A673 (cell line): Measurements from ENCODE around the gene GARRE1. TPM values are rescaled to one million over a fixed set of nuclear protein-coding genes. Genes with fewer than 3 reads are reported as not detected.

ENCODE experiments used
- BruUV-seq: library from RNA; stranded (reverse); fragments of 400-500 nt; replicated peaks from 2 replicates; lab custom pipeline; 2021; lab: Mats Ljungman, UMichigan
- CTCF ChIA-PET: fragments of 300-600 bp; sonication (Branson Sonifier 250); formaldehyde crosslinking; loops from one replicate; lab custom pipeline; 2022; ENCODE audit warnings: antibody characterized with exemption; lab: Charles Lee
- POLR2A ChIA-PET: fragments of 300-600 bp; sonication (Branson Sonifier 250); formaldehyde crosslinking; loops from one replicate; lab custom pipeline; 2022; ENCODE audit warnings: antibody characterized with exemption; ENCODE audit not compliant: low non-redundant PET; lab: Charles Lee
- DNase-seq: peaks from one replicate; pipeline ENCODE4 v3.0.0-alpha.2; 2015; ENCODE audit warnings: low spot score
- H3K27ac ChIP-seq: fragments of 200-600 bp; sonication (generic); 2 replicates; pipeline ENCODE4 v1.5.1; 2016; ENCODE audit warnings: mixed run types, low read depth, mild to moderate bottlenecking, mixed read lengths, antibody characterized with exemption, low read length; ENCODE audit not compliant: poor library complexity, severe bottlenecking
- H3K27me3 ChIP-seq: fragments of 200-600 bp; sonication (generic); replicated peaks from 2 replicates; pipeline ENCODE4 v1.6.1; 2017; ENCODE audit warnings: mixed run types, low read depth, mild to moderate bottlenecking, mixed read lengths, antibody characterized with exemption, low read length; ENCODE audit not compliant: insufficient read depth, poor library complexity
- H3K36me3 ChIP-seq: fragments of 200-600 bp; sonication (generic); 2 replicates; pipeline ENCODE4 v1.6.1; 2016; ENCODE audit warnings: mixed run types, mild to moderate bottlenecking, mixed read lengths, antibody characterized with exemption, low read length; ENCODE audit not compliant: insufficient read depth, poor library complexity, severe bottlenecking
- H3K4me1 ChIP-seq: fragments of 200-600 bp; sonication (generic); 2 replicates; pipeline ENCODE4 v1.6.1; 2017; ENCODE audit warnings: mixed run types, mild to moderate bottlenecking, mixed read lengths, antibody characterized with exemption, low read length; ENCODE audit not compliant: insufficient read depth, poor library complexity, severe bottlenecking
- H3K4me3 ChIP-seq: fragments of 200-600 bp; sonication (generic); 2 replicates; pipeline ENCODE4 v1.5.1; 2016; ENCODE audit warnings: low read depth, mixed run types, mild to moderate bottlenecking, mixed read lengths, low read length; ENCODE audit not compliant: poor library complexity, severe bottlenecking
- H3K9me3 ChIP-seq: fragments of 200-600 bp; sonication (generic); 2 replicates; pipeline ENCODE4 v1.6.1; 2016; ENCODE audit warnings: mixed run types, low read depth, mild to moderate bottlenecking, mixed read lengths, antibody characterized with exemption, low read length; ENCODE audit not compliant: poor library complexity, severe bottlenecking
- EZH2 ChIP-seq: fragments of 200-600 bp; sonication (generic); IDR thresholded peaks from 2 replicates; pipeline ENCODE4 v1.6.1; 2017; ENCODE audit warnings: borderline replicate concordance, low read depth, mild to moderate bottlenecking, mixed read lengths, antibody characterized with exemption, low read length; ENCODE audit not compliant: poor library complexity, severe bottlenecking
- intact Hi-C: fragments of 100-400 bp; cut with micrococcal nuclease; formaldehyde crosslinking; loops from one replicate; pipeline ENCODE4 v1.10.0; 2022; ENCODE audit not compliant: unreplicated experiment
- total RNA-seq: library from RNA; stranded (reverse); gene quantifications from 2 replicates; pipeline ENCODE4 v1.2.3, GENCODE V29; 2021
- TF ChIP-seq, protein P1 (sequence below): fragments of 300-800, 200-600 bp; sonication (generic); conservative IDR thresholded peaks from 2 replicates; pipeline ENCODE4 v1.5.1; 2017; ENCODE audit warnings: low read depth, mild to moderate bottlenecking, antibody characterized with exemption, low read length, moderate library complexity, mixed read lengths

Gene GARRE1
- total RNA-seq, 1 experiment from 2014 or later, result 21.0 TPM

DNA sequence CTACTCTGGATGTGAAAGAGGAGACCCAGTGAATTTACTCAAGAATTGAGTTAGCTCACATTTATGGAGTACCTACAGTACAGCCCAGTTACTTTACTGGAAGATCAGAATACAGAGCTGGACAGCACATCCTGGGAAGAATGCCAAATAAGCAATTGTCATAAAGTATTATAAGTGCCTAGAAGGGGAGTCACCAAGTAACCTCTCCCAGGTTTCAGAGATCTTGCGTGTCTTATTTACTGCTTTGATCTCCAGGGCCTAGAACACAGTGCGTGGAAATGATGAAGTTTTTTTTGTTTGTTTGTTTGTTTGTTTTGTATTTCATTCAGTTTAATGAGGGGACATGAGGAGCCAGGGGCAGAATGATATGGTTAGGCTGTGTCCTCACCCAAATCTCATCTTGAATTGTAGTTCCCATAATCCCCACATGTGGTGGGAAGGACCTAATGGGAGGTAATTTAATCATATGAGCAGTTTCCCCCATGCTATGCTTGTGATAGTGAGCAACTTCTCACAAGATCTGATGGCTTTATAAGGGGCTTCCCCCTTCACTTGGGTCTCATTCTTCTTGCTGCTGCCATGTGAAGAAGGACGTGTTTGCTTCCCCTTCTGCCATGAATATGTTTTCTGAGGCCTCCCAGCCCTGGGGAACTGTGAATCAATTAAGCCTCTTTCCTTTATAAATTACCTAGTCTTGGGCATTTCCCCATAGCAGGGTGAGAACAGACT, 5.2 kb downstream of the GARRE1 start:
- Histone ChIP-seq H3K9me3 (no peaks in the 10 kb centered on the region), H3K27ac (no peak overlapping the region), H3K4me3 (no peak overlapping the region), H3K4me1 (peaks cover 38% of the 10 kb centered on the region), H3K27me3 (no peaks in the 10 kb centered on the region), H3K36me3 (no peaks in the 10 kb centered on the region)
- TF ChIP-seq, protein P1, sequence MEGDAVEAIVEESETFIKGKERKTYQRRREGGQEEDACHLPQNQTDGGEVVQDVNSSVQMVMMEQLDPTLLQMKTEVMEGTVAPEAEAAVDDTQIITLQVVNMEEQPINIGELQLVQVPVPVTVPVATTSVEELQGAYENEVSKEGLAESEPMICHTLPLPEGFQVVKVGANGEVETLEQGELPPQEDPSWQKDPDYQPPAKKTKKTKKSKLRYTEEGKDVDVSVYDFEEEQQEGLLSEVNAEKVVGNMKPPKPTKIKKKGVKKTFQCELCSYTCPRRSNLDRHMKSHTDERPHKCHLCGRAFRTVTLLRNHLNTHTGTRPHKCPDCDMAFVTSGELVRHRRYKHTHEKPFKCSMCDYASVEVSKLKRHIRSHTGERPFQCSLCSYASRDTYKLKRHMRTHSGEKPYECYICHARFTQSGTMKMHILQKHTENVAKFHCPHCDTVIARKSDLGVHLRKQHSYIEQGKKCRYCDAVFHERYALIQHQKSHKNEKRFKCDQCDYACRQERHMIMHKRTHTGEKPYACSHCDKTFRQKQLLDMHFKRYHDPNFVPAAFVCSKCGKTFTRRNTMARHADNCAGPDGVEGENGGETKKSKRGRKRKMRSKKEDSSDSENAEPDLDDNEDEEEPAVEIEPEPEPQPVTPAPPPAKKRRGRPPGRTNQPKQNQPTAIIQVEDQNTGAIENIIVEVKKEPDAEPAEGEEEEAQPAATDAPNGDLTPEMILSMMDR, result no peak
- no peak for TF ChIP-seq EZH2
- ChIA-PET POLR2A (no interaction called here), CTCF (no interaction called here)
- intact Hi-C loops, result loop anchor here (5.0 kb wide), 1 partner anchor 78 kb away; no protein-coding TSS in a partner anchor
- no peak for DNase-seq
- no TSS peak for BruUV-seq

DNA sequence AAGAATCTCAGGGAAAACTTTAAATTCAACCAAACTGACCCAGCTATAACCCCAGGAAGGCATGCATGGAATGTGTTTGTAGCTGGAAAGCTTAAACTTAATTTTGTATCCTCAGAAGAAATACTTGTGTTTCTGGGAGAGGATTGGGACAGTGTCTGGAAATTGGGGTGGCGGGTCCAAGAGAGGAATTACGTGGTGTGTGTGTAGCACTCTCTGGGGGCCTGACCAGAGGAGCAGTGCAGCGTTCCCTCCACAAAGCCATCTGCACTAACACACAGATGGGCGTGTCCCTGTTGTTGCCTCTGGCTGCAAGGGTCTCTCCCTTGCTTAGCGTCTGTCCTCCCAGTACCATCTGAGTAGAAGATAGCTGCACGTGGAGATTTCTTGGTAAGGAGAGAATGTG, 6.4 kb downstream of the GARRE1 start:
- no peak for DNase-seq
- Histone ChIP-seq H3K36me3 (no peaks in the 10 kb centered on the region), H3K9me3 (no peaks in the 10 kb centered on the region), H3K27me3 (no peaks in the 10 kb centered on the region), H3K27ac (no peak overlapping the region), H3K4me3 (no peak overlapping the region), H3K4me1 (peaks cover 42% of the 10 kb centered on the region)
- POLR2A ChIA-PET, result no interaction called here
- CTCF ChIA-PET, result no interaction called here
- TF ChIP-seq, protein P1, result no peak
- TF ChIP-seq EZH2, result no peak
- intact Hi-C loops, result no loop called here
- no TSS peak for BruUV-seq

GRCh38 chr19:34261334-34262109, 7.2 kb downstream of the GARRE1 start:
- ChIA-PET POLR2A (no interaction called here), CTCF (no interaction called here)
- H3K4me1 ChIP-seq, result peaks cover 39% of the 10 kb centered on the region
- TF ChIP-seq, protein P1, result no peak
- TF ChIP-seq EZH2, result no peak
- no peak for DNase-seq
- H3K4me3 ChIP-seq, result no peak overlapping the region
- no peaks in the 10 kb centered on the region for H3K9me3 ChIP-seq
- BruUV-seq, result no TSS peak
- intact Hi-C loops, result no loop called here
- H3K36me3 ChIP-seq, result no peaks in the 10 kb centered on the region
- no peaks in the 10 kb centered on the region for H3K27me3 ChIP-seq
- H3K27ac ChIP-seq, result no peak overlapping the region
